Ammon's horn (tissue), 1 donor: ENCODE data around the gene DOK6.
"Not testable (repeated sequence)": the region's sequence is repeated elsewhere in the genome, so short reads cannot be mapped to it uniquely, and the experiment has no call there.

Source experiments
- DNase-seq: peaks from one replicate; pipeline ENCODE4 v3.0.0-alpha.2; 2016; ENCODE audit warnings: low spot score

Gene DOK6

GRCh38 chr18:69872661-69873060 lies 472.0 kb downstream of the DOK6 start:
- DNase-seq, result no peak

GRCh38 chr18:69874058-69874457 lies 473.4 kb downstream of the DOK6 start:
- DNase-seq, result no peak

GRCh38 chr18:69876490-69876889 lies 475.8 kb downstream of the DOK6 start:
- no peak for DNase-seq

- DNase-seq, result no peak
These were observed 477.7 kb downstream of the DOK6 start for GRCh38 chr18:69878213-69878933.

GRCh38 chr18:69879051-69879450 lies 478.4 kb downstream of the DOK6 start:
- not testable (repeated sequence) for DNase-seq

- DNase-seq, result no peak
These were observed 479.4 kb downstream of the DOK6 start for GRCh38 chr18:69880083-69880482.

- DNase-seq, result no peak
These were observed 482.4 kb downstream of the DOK6 start for GRCh38 chr18:69882965-69883668.

- DNase-seq, result no peak
These were observed 483.1 kb downstream of the DOK6 start for GRCh38 chr18:69883781-69884180.

- DNase-seq, result no peak
These were observed 484.7 kb downstream of the DOK6 start for GRCh38 chr18:69885355-69885754.

GRCh38 chr18:69885841-69886531 lies 485.3 kb downstream of the DOK6 start:
- no peak for DNase-seq

- DNase-seq, result no peak
These were observed 486.6 kb downstream of the DOK6 start for GRCh38 chr18:69887256-69887655.

- DNase-seq, result no peak
These were observed 488.3 kb downstream of the DOK6 start for GRCh38 chr18:69889009-69889408.

GRCh38 chr18:69890558-69890957 lies 489.9 kb downstream of the DOK6 start:
- no peak for DNase-seq

- no peak for DNase-seq
These were observed 493.8 kb downstream of the DOK6 start for GRCh38 chr18:69894467-69894866.

GRCh38 chr18:69895066-69896047 lies 494.7 kb downstream of the DOK6 start:
- no peak for DNase-seq

- no peak for DNase-seq
These were observed 496.9 kb downstream of the DOK6 start for GRCh38 chr18:69897397-69898108.

GRCh38 chr18:69898241-69898861 lies 497.7 kb downstream of the DOK6 start:
- DNase-seq, result no peak
